Endodermal cell (in vitro differentiated cells): Measurements from ENCODE around the gene SLC26A1. TPM values are rescaled to one million over a fixed set of nuclear protein-coding genes. Genes with fewer than 3 reads are reported as not detected.

Experiments used
- DNase-seq: peaks from one replicate; pipeline ENCODE4 v3.0.0-alpha.2; 2017
- H3K27ac ChIP-seq: 2 replicates; pipeline ENCODE4 v1.5.1; 2013; ENCODE audit warnings: mild to moderate bottlenecking, low read depth, low read length, moderate library complexity
- H3K27me3 ChIP-seq: 2 replicates; pipeline ENCODE4 v1.6.1; 2013; ENCODE audit warnings: mild to moderate bottlenecking, low read length, moderate library complexity; ENCODE audit not compliant: insufficient read depth, control insufficient read depth, poor library complexity, severe bottlenecking
- H3K36me3 ChIP-seq: 2 replicates; pipeline ENCODE4 v1.7.0; 2013; ENCODE audit warnings: mild to moderate bottlenecking, low read length, moderate library complexity; ENCODE audit not compliant: control insufficient read depth, insufficient read depth
- H3K4me1 ChIP-seq: one replicate; pipeline ENCODE4 v1.7.0; 2013; ENCODE audit warnings: low read length; ENCODE audit not compliant: control insufficient read depth, insufficient read depth
- H3K4me3 ChIP-seq: 2 replicates; pipeline ENCODE4 v1.5.1; 2013; ENCODE audit warnings: mild to moderate bottlenecking, low read length, moderate library complexity
- H3K9ac ChIP-seq: 2 replicates; pipeline ENCODE4 v1.6.1; 2013; ENCODE audit warnings: mild to moderate bottlenecking, low read length, moderate library complexity; ENCODE audit not compliant: poor library complexity, severe bottlenecking; ENCODE audit errors: extremely low read depth
- H3K9me3 ChIP-seq: 2 replicates; pipeline ENCODE4 v1.6.1; 2013; ENCODE audit warnings: mild to moderate bottlenecking, low read length, moderate library complexity; ENCODE audit not compliant: control insufficient read depth
- H3K27ac Mint-ChIP-seq: 2 replicates; pipeline ENCODE4 v1.8.0; 2020; ENCODE audit warnings: mixed read lengths
- H3K27me3 Mint-ChIP-seq: 2 replicates; pipeline ENCODE4 v1.8.0; 2021; ENCODE audit warnings: mild to moderate bottlenecking, mixed read lengths; ENCODE audit not compliant: insufficient read depth
- H3K36me3 Mint-ChIP-seq: 2 replicates; pipeline ENCODE4 v1.8.0; 2020; ENCODE audit warnings: low read depth, mixed read lengths
- H3K4me1 Mint-ChIP-seq: 2 replicates; pipeline ENCODE4 v1.8.0; 2020; ENCODE audit warnings: mixed read lengths
- H3K4me3 Mint-ChIP-seq: 2 replicates; pipeline ENCODE4 v1.8.0; 2020; ENCODE audit warnings: mild to moderate bottlenecking, moderate library complexity, mixed read lengths
- H3K9me3 Mint-ChIP-seq: 2 replicates; pipeline ENCODE4 v1.8.0; 2020; ENCODE audit warnings: mild to moderate bottlenecking, mixed read lengths
- WGBS, 2 experiments: methylation state at CpG; one replicate each; pipeline versions ENCODE4 v1.1.5 to v1.1.7; 2013; ENCODE audit warnings: missing lambda C conversion rate in 2 of 2, mixed read lengths in 1 of 2; ENCODE audit not compliant: insufficient coverage in 1 of 2, insufficient read length in 1 of 2; 5-methylcytosine and 5-hydroxymethylcytosine counted together
- total RNA-seq, 2 donors: library from RNA; stranded (reverse); fragmentation: NEBNext Ultra II Directional in 1 of 2; extraction: Animal tissue kit (Norgen Biotek cat#: 25700) in 1 of 2; gene quantifications; 2 replicates in 1 of 2; 3 replicates in 1 of 2; pipeline ENCODE4 v1.2.1, GENCODE V29; 2021
- TF ChIP-seq, protein P1 (sequence below): fragments of 200-600 bp; sonication (generic); conservative IDR thresholded peaks from 2 replicates; pipeline ENCODE4 v1.5.0; 2021; ENCODE audit warnings: antibody characterized with exemption, mild to moderate bottlenecking

SLC26A1 gene
- total RNA-seq, 2 donors from 2014 or later, result 0.55 to 1.0 TPM

DNA sequence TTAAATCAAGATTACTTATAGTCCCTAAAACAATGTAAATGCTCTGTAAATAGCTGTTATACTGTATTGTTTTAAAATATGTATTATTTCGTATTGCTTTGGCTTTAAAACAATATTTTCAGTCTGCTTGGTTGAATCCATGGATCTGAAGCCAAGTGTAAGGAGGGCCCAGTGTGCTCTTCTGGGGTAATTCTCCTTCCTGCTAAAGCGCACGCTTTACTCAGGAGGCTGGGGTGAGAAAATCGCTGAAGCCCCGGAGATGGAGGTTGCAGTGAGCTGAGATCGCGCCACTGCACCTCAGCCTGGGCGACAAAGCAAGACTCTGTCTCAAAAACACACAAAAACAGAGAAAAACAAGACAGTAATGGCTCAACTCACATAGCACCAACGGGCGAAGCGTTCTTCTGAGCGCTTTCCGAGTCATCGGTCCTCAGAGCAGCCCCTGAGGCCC is 6.8 kb downstream of the SLC26A1 start:
- H3K4me1 Mint-ChIP-seq, result peaks cover 10% of the 10 kb centered on the region

DNA sequence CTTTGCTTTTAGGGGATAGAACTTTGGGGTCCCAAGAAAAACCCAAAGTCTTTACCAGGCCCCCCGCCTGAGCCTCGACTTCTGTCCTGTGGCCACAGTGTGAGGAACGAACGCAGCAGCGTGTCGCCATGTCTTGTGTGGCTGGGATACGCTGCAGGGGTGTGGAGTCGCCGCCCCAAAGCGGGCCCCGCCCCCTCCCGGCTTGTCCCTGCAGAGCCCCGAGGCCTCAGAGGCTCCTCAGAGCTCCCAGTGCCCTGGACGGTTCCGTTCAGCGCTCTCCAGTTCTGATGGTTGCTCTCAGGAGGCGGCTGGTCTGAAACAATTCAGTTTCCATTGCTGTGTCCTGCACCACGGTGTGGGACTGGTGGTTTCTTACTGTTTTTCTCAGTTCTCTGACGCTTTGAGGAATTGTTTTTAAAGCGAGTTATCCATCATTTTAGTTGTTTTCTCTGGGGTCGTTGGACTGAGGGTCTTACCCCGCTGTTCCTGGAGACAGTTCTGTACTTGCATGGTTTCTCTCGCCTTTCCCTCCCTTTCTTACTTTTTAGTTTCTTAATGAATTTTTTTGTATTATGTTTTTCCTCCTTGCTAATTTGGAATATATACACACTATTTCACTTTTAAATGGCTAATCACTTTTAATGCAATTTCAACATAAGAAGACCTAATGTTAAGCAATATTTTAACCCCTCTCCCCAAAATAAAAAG is 7.9 kb downstream of the SLC26A1 start:
- TF ChIP-seq, protein P1, sequence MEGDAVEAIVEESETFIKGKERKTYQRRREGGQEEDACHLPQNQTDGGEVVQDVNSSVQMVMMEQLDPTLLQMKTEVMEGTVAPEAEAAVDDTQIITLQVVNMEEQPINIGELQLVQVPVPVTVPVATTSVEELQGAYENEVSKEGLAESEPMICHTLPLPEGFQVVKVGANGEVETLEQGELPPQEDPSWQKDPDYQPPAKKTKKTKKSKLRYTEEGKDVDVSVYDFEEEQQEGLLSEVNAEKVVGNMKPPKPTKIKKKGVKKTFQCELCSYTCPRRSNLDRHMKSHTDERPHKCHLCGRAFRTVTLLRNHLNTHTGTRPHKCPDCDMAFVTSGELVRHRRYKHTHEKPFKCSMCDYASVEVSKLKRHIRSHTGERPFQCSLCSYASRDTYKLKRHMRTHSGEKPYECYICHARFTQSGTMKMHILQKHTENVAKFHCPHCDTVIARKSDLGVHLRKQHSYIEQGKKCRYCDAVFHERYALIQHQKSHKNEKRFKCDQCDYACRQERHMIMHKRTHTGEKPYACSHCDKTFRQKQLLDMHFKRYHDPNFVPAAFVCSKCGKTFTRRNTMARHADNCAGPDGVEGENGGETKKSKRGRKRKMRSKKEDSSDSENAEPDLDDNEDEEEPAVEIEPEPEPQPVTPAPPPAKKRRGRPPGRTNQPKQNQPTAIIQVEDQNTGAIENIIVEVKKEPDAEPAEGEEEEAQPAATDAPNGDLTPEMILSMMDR, result peak; percentile 34
- Histone ChIP-seq H3K36me3 (no peaks in the 10 kb centered on the region), H3K9me3 (no peaks in the 10 kb centered on the region), H3K4me3 (no peak overlapping the region), H3K27me3 (peaks cover 10% of the 10 kb centered on the region), H3K9ac (no peak overlapping the region), H3K27ac (no peak overlapping the region), H3K4me1 (no peaks in the 10 kb centered on the region)
- H3K36me3 Mint-ChIP-seq, result peaks cover 2% of the 10 kb centered on the region
- peak; percentile 92 for DNase-seq
- H3K4me3 Mint-ChIP-seq, result peak overlapping the region; percentile 76
- 35 to 39% methylated on average over 17 to 23 of the region's 23 CpGs for WGBS, 2 experiments
- peaks cover 4% of the 10 kb centered on the region for H3K27me3 Mint-ChIP-seq
- H3K9me3 Mint-ChIP-seq, result no peaks in the 10 kb centered on the region
- H3K4me1 Mint-ChIP-seq, result peaks cover 10% of the 10 kb centered on the region
- no peak overlapping the region for H3K27ac Mint-ChIP-seq

More for the DNA sequence above, 6.8 kb downstream of the SLC26A1 start:
- H3K4me1 ChIP-seq, result no peaks in the 10 kb centered on the region
- H3K9ac ChIP-seq, result peak overlapping the region; percentile 5
- WGBS, 2 experiments, result 28 to 35% methylated on average over 5 to 14 of the region's 14 CpGs
- H3K4me3 ChIP-seq, result peak overlapping the region; percentile 78
- Mint-ChIP-seq H3K4me3 (peak overlapping the region; percentile 76), H3K9me3 (no peaks in the 10 kb centered on the region), H3K36me3 (peaks cover 2% of the 10 kb centered on the region), H3K27me3 (peaks cover 4% of the 10 kb centered on the region), H3K27ac (peak overlapping the region; percentile 69)
- H3K9me3 ChIP-seq, result no peaks in the 10 kb centered on the region
- no peak overlapping the region for H3K27ac ChIP-seq
- DNase-seq, result no peak
- TF ChIP-seq, protein P1, result no peak
- peaks cover 10% of the 10 kb centered on the region for H3K27me3 ChIP-seq
- H3K36me3 ChIP-seq, result no peaks in the 10 kb centered on the region

DNA sequence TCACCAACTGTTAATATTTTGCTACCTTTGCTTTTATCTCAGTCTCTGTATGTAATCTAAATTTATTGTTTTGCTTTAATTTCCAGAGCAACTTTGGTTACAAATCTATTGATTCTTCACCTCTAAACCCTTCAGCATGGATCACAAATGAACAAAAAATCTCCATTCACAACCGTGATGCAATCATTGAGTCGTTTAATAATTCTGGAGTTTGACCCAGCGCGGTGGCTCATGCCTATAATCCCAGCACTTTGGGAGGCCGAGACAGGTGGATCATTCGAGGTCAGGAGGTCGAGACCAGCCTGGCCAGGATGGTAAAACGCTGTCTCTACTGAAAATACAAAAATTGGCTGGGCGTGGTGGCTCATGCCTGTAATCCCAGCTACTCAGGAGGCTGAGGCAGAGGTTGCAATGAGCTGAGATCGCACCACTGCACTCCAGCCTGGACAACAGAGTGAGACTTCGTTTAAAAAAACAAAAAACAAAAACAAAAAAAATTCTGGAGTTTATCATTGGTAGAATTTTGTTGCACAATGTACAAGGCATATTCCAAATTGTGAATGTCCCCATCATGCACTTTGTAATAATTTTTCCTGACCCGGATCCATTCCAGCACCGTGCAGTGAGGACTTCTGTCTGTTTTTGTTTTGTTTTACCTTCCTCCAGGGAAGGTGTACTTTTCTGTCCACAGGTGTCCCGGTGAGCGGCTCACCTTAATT is 8.7 kb downstream of the SLC26A1 start:
- WGBS, 2 experiments, result 85 to 88% methylated on average over 13 to 15 of the region's 15 CpGs
- H3K27ac Mint-ChIP-seq, result no peak overlapping the region
- no peak for DNase-seq
- H3K4me1 Mint-ChIP-seq, result peaks cover 10% of the 10 kb centered on the region
- peaks cover 4% of the 10 kb centered on the region for H3K27me3 Mint-ChIP-seq
- peaks cover under 1% of the 10 kb centered on the region for H3K36me3 Mint-ChIP-seq
- Histone ChIP-seq H3K27ac (no peak overlapping the region), H3K36me3 (no peaks in the 10 kb centered on the region), H3K9ac (no peak overlapping the region), H3K9me3 (no peaks in the 10 kb centered on the region), H3K4me1 (no peaks in the 10 kb centered on the region), H3K4me3 (no peak overlapping the region), H3K27me3 (peaks cover 10% of the 10 kb centered on the region)
- no peaks in the 10 kb centered on the region for H3K9me3 Mint-ChIP-seq
- TF ChIP-seq, protein P1, result no peak
- H3K4me3 Mint-ChIP-seq, result peak overlapping the region; percentile 76
